Measurements from ENCODE around the gene PRKAR2A.

DNA sequence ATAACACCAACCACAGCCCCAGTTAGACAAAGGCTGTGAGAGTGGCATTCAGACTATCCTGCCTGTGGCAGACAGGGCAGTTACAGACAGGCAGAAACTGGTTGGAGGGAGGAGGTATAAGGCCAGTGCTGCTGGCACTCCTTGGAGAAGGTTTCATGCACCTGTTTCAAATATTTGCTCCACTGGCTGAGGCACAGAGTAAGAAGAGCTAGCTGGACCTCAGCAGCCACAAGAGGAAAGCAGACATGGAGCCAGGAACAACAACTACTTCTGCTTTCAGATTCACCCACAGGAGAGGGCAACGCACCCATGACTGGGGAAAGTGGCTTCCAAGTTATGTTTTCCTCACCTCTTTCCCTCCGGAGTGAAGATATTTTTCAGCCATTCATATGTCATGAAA, 11.5 kb upstream of the PRKAR2A start:
- TF ChIP-seq, protein P1, sequence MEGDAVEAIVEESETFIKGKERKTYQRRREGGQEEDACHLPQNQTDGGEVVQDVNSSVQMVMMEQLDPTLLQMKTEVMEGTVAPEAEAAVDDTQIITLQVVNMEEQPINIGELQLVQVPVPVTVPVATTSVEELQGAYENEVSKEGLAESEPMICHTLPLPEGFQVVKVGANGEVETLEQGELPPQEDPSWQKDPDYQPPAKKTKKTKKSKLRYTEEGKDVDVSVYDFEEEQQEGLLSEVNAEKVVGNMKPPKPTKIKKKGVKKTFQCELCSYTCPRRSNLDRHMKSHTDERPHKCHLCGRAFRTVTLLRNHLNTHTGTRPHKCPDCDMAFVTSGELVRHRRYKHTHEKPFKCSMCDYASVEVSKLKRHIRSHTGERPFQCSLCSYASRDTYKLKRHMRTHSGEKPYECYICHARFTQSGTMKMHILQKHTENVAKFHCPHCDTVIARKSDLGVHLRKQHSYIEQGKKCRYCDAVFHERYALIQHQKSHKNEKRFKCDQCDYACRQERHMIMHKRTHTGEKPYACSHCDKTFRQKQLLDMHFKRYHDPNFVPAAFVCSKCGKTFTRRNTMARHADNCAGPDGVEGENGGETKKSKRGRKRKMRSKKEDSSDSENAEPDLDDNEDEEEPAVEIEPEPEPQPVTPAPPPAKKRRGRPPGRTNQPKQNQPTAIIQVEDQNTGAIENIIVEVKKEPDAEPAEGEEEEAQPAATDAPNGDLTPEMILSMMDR (IDR thresholded peaks at IDR 0.05; ENCODE audit: extremely low read depth in 1 of 2, insufficient read depth in 1 of 2, low read depth in 1 of 2, low read length in 2 of 2), result no peak
- TF ChIP-seq, protein P2, sequence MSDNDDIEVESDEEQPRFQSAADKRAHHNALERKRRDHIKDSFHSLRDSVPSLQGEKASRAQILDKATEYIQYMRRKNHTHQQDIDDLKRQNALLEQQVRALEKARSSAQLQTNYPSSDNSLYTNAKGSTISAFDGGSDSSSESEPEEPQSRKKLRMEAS (IDR thresholded peaks at IDR 0.05; ENCODE audit: insufficient read depth, insufficient read length), result no peak
- TF ChIP-seq EZH2 (IDR thresholded peaks at IDR 0.05; ENCODE audit: borderline replicate concordance, low read depth, low read length, severe bottlenecking) (no peak), POLR2AphosphoS5 (IDR thresholded peaks at IDR 0.05; ENCODE audit: insufficient read depth, low read depth, low read length) (no peak), FOS (IDR thresholded peaks at IDR 0.05; ENCODE audit: borderline replicate concordance, insufficient read depth, low read length) (no peak), POLR2A (IDR thresholded peaks at IDR 0.05; ENCODE audit: low read depth, low read length) (no peak), GATA2 (IDR thresholded peaks at IDR 0.05; ENCODE audit: insufficient read depth, insufficient read length, low read depth, low read length) (no peak), MYC (IDR thresholded peaks at IDR 0.05; ENCODE audit: low read depth, low read length) (no peak), JUN (IDR thresholded peaks at IDR 0.05; ENCODE audit: borderline replicate concordance, insufficient read depth, insufficient read length, low read depth) (no peak)

All from endothelial cell of umbilical vein (primary cell).